Vagina (tissue), 2 donors: ENCODE data around the gene CLDN34. TPM values are rescaled to one million over a fixed set of nuclear protein-coding genes. Genes with fewer than 3 reads are reported as not detected.
A peak's percentile ranks its signal among the peaks of the same experiment; 100 is the strongest.

ENCODE experiments used
- DNase-seq, 2 donors: peaks; one replicate each; pipeline ENCODE4 v3.0.0-alpha.2; 2017; ENCODE audit errors: extremely low spot score in 2 of 2
- H3K27ac ChIP-seq: fragments of 200-600 bp; sonication (generic); one replicate; pipeline ENCODE4 v1.5.1; 2019
- H3K27me3 ChIP-seq: fragments of 200-600 bp; sonication (generic); one replicate; pipeline ENCODE4 v1.5.1; 2019
- H3K36me3 ChIP-seq, 2 donors: fragments of 200-600 bp; sonication (generic); one replicate each; pipeline ENCODE4 v1.5.1; 2017 to 2019
- H3K4me1 ChIP-seq: fragments of 200-600 bp; sonication (generic); one replicate; pipeline ENCODE4 v1.5.1; 2019
- H3K4me3 ChIP-seq, 2 donors: fragments of 200-600 bp; sonication (generic); 1 replicate in 1 of 2; 2 replicates in 1 of 2; pipeline ENCODE4 v1.5.1; 2016 to 2019
- H3K9me3 ChIP-seq: fragments of 200-600 bp; sonication (generic); one replicate; pipeline ENCODE4 v1.5.1; 2019
- POLR2A ChIP-seq, 2 donors: fragments of 450-650 bp; IDR thresholded peaks; one replicate each; pipeline ENCODE4 v1.6.1; 2017; ENCODE audit warnings: antibody characterized with exemption in 2 of 2, mild to moderate bottlenecking in 2 of 2, moderate library complexity in 2 of 2
- POLR2AphosphoS5 ChIP-seq, 2 donors: sonication (generic); formaldehyde crosslinking; IDR thresholded peaks; one replicate each; pipeline ENCODE4 v1.9.0; 2017; ENCODE audit warnings: antibody characterized with exemption in 2 of 2, mild to moderate bottlenecking in 2 of 2, low read depth in 1 of 2; ENCODE audit not compliant: insufficient read depth in 1 of 2
- intact Hi-C: fragments of 100-400 bp; cut with DNase I; formaldehyde crosslinking; loops from one replicate; pipeline ENCODE4 v1.15.1; 2023
- total RNA-seq: library from RNA; depleted of rRNA; stranded (reverse); fragments of >200 nt; gene quantifications from one replicate; pipeline ENCODE4 v1.2.3, GENCODE V29; 2016
- TF ChIP-seq, protein P1 (sequence below), 3 experiments: fragments of 450-650 bp in 2 of 3; fragments of 200-600 bp in 1 of 3; sonication (generic) in 1 of 3; IDR thresholded peaks; one replicate each; pipeline ENCODE4 v1.5.1; 2017 to 2019; ENCODE audit warnings: antibody characterized with exemption in 3 of 3, mild to moderate bottlenecking in 2 of 3, moderate library complexity in 2 of 3

Gene CLDN34
- total RNA-seq, 1 donor from 2014 or later = not detected

DNA sequence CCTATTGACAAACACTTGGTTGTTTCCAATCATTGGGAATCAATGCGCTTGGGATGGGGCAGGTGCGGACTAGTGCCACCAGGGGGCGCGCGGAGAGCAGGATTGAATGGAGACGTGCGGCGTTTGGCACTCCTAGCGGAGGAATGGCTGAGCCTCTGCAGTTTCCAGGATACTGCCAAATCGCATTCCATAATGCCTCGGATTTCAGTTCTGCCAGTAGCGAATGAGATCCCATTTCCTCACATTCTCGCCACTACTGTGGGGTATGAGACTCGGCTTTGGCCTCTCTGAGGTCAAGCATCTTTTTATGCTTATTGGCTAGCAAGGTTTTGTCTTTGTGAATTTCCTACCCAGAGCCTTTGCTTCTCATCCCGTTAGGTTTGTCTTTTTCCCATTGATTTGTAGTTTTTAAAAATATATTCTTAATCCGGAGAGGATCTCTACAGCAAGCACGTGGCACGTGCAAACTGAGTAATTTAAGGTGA is 28.7 kb downstream of the CLDN34 start:
- H3K4me3 ChIP-seq = no peak overlapping the region
- no peaks in the 10 kb centered on the region for H3K27me3 ChIP-seq
- H3K4me1 ChIP-seq = no peaks in the 10 kb centered on the region
- intact Hi-C loops = loop anchor here (5.0 kb wide), 1 partner anchor 121 kb away; no protein-coding TSS in a partner anchor
- H3K36me3 ChIP-seq = no peaks in the 10 kb centered on the region
- DNase-seq = no peak
- peak in 1 of 2 donors; percentile 67 for TF ChIP-seq POLR2AphosphoS5 (IDR thresholded peaks at IDR 0.05; ENCODE audit: insufficient read depth in 1 of 2, low read depth in 1 of 2)
- no peak for TF ChIP-seq POLR2A (IDR thresholded peaks at IDR 0.05)
- TF ChIP-seq, protein P1, sequence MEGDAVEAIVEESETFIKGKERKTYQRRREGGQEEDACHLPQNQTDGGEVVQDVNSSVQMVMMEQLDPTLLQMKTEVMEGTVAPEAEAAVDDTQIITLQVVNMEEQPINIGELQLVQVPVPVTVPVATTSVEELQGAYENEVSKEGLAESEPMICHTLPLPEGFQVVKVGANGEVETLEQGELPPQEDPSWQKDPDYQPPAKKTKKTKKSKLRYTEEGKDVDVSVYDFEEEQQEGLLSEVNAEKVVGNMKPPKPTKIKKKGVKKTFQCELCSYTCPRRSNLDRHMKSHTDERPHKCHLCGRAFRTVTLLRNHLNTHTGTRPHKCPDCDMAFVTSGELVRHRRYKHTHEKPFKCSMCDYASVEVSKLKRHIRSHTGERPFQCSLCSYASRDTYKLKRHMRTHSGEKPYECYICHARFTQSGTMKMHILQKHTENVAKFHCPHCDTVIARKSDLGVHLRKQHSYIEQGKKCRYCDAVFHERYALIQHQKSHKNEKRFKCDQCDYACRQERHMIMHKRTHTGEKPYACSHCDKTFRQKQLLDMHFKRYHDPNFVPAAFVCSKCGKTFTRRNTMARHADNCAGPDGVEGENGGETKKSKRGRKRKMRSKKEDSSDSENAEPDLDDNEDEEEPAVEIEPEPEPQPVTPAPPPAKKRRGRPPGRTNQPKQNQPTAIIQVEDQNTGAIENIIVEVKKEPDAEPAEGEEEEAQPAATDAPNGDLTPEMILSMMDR (IDR thresholded peaks at IDR 0.05) = peak; percentile 80 to 98 (median 94)
- H3K27ac ChIP-seq = no peak overlapping the region
- no peaks in the 10 kb centered on the region for H3K9me3 ChIP-seq

DNA sequence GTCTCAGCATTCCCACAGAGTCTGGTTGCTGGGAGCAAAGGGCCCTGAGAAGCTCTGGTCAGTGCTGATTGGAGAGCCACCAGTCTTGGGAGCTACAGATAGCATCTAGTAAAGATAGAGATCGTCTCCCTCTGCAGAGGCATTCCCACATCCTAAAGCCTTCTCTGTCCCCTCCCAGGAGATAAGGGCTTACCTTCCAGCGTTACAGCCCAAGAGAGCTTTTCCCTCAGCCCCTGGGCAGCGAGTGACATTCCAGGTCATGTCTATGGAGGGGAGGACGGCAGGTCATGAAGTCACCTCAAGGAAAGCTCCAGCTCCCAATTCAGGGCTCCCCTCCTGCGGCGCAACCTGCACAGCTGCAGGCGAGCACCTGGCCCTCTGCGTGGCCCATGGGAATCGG is 29.9 kb downstream of the CLDN34 start:
- Histone ChIP-seq H3K27ac (no peak overlapping the region), H3K36me3 (no peaks in the 10 kb centered on the region), H3K27me3 (no peaks in the 10 kb centered on the region), H3K4me3 (no peak overlapping the region), H3K9me3 (no peaks in the 10 kb centered on the region), H3K4me1 (no peaks in the 10 kb centered on the region)
- TF ChIP-seq, protein P1 (IDR thresholded peaks at IDR 0.05) = no peak
- no peak for TF ChIP-seq POLR2AphosphoS5 (IDR thresholded peaks at IDR 0.05; ENCODE audit: insufficient read depth in 1 of 2, low read depth in 1 of 2)
- no peak for TF ChIP-seq POLR2A (IDR thresholded peaks at IDR 0.05)
- no peak for DNase-seq
- intact Hi-C loops = loop anchor here (5.0 kb wide), 1 partner anchor 120 kb away; no protein-coding TSS in a partner anchor

DNA sequence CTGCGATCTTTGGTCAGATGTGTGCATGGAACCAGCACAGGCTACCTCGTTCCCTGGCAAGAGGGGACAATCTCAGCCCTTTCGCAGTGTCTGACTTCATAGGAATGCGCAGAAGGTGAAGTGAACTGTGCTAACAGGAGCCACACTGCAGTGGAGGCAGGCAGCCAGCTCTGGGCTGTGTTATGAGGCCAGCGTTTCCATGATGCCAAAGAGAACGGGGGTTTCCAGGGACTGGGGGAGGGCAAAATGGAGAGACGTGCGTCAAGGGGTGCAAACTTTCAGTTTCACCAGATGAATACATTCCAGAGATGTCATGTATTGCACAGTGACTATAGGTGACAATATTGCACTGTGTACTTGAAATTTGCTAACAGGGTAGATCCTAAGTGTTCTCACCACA is 30.4 kb downstream of the CLDN34 start:
- Histone ChIP-seq H3K4me3 (no peak overlapping the region), H3K27me3 (no peaks in the 10 kb centered on the region), H3K27ac (no peak overlapping the region), H3K9me3 (no peaks in the 10 kb centered on the region), H3K36me3 (no peaks in the 10 kb centered on the region), H3K4me1 (no peaks in the 10 kb centered on the region)
- intact Hi-C loops = loop anchor here (5.0 kb wide), 1 partner anchor 120 kb away; no protein-coding TSS in a partner anchor
- no peak for DNase-seq
- TF ChIP-seq POLR2A (IDR thresholded peaks at IDR 0.05) = no peak
- TF ChIP-seq, protein P1 (IDR thresholded peaks at IDR 0.05) = no peak

DNA sequence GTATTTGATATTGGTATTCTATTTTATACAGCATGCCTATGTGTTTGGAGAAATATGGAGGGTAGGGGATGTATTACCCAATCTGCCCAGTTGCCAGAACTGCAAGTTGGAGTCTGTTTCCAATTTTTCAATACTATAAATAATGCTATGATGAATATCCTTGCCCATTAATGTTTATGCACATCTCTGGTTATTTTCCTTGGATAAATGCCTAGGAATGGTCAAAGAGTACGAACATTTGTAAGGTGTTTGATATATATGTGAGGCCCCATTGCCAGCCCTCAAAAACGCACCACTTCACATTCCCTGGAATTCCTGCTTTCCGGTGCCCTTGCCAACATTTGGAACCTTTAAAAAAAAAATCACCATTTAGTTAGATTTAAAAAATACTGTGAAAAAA is 34.3 kb downstream of the CLDN34 start:
- H3K27ac ChIP-seq = no peak overlapping the region
- DNase-seq = no peak
- H3K4me3 ChIP-seq = no peak overlapping the region
- TF ChIP-seq, protein P1 (IDR thresholded peaks at IDR 0.05) = no peak
- no peak for TF ChIP-seq POLR2AphosphoS5 (IDR thresholded peaks at IDR 0.05; ENCODE audit: insufficient read depth in 1 of 2, low read depth in 1 of 2)
- no peak for TF ChIP-seq POLR2A (IDR thresholded peaks at IDR 0.05)
- H3K9me3 ChIP-seq = no peaks in the 10 kb centered on the region
- H3K4me1 ChIP-seq = no peaks in the 10 kb centered on the region
- intact Hi-C loops = no loop called here
- H3K36me3 ChIP-seq = no peaks in the 10 kb centered on the region
- H3K27me3 ChIP-seq = no peaks in the 10 kb centered on the region

DNA sequence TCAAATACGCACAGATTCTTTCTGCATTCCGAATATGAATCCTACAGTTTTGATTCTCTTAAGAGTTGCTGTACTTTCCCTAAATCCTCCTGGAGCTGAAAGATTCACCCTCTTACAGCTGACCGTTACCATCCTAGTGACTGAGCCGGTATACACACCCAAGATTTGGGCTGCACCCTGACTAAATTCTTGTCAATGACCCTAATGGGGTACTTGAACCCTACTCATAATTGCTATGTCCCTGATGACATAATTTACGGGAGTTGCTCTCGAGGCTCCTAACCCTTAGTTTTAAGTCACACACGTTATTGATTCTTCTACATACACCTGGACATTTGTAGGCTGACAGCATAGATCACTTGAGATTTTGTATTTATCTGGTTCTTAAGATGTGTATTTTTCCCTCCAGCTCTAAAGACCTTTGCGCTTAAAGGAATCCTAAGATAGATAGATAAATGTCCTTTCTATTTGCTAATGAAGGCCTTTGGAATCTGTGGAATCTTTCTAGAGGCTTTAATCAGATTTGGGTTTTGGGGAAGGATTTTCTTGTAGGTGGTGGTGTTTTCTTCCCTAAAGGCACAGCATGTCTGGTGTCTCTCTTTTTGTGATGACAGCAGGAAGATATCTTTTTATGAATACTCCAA is 37.8 kb downstream of the CLDN34 start:
- intact Hi-C loops = no loop called here
- Histone ChIP-seq H3K36me3 (no peaks in the 10 kb centered on the region), H3K9me3 (no peaks in the 10 kb centered on the region), H3K4me3 (no peak overlapping the region), H3K27me3 (no peaks in the 10 kb centered on the region), H3K4me1 (no peaks in the 10 kb centered on the region), H3K27ac (no peak overlapping the region)
- TF ChIP-seq, protein P1 (IDR thresholded peaks at IDR 0.05) = no peak
- TF ChIP-seq POLR2A (IDR thresholded peaks at IDR 0.05) (no peak), POLR2AphosphoS5 (IDR thresholded peaks at IDR 0.05; ENCODE audit: insufficient read depth in 1 of 2, low read depth in 1 of 2) (no peak)
- no peak for DNase-seq
